ENCODE data around the gene RET. TPM values are rescaled to one million over a fixed set of nuclear protein-coding genes. Genes with fewer than 3 reads are reported as not detected.

RET gene
- total RNA-seq, 3 donors from 2014 or later (not counting 1 experiment from before 2014, with no cell fraction given) = 0.16 TPM; not detected in 2

DNA sequence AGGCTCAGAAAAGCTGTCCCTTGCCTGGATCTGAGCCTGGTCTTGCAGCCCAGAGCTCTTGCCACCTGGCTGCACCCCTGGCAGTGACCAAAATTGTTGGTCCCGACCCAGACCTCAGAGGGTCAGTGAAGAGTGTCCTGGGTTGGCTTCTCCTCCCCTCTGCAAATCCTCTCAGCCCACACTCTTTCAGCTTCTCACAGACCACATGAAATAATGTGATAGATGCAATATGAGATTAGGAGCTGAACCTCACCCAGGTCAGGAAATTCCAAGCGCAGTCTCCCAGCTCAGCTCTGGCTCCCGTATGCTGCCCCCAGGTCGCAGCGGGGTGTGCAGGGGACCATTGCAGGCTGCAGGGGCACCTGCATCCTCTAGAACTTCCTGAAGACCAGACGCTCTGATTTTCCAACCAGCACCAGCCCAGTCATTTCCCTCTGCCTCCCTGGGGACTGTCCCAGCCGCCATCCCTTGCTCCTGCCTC lies 19.6 kb upstream of the RET start:
- ATAC-seq (no peak), DNase-seq (no peak)
- TF ChIP-seq, protein P1, sequence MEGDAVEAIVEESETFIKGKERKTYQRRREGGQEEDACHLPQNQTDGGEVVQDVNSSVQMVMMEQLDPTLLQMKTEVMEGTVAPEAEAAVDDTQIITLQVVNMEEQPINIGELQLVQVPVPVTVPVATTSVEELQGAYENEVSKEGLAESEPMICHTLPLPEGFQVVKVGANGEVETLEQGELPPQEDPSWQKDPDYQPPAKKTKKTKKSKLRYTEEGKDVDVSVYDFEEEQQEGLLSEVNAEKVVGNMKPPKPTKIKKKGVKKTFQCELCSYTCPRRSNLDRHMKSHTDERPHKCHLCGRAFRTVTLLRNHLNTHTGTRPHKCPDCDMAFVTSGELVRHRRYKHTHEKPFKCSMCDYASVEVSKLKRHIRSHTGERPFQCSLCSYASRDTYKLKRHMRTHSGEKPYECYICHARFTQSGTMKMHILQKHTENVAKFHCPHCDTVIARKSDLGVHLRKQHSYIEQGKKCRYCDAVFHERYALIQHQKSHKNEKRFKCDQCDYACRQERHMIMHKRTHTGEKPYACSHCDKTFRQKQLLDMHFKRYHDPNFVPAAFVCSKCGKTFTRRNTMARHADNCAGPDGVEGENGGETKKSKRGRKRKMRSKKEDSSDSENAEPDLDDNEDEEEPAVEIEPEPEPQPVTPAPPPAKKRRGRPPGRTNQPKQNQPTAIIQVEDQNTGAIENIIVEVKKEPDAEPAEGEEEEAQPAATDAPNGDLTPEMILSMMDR (IDR thresholded peaks at IDR 0.05) = no peak
- Mint-ChIP-seq H3K4me1 (no peaks in the 10 kb centered on the region), H3K36me3 (no peaks in the 10 kb centered on the region), H3K27ac (no peak overlapping the region), H3K27me3 (ENCODE audit: low read depth in 2 of 2) (peaks cover 13 to 29% of the 10 kb centered on the region in 2 donors), H3K9me3 (no peaks in the 10 kb centered on the region), H3K4me3 (no peak overlapping the region)
- intact Hi-C loops (cut with micrococcal nuclease) = no loop called here
- H3K27ac ChIP-seq (ENCODE audit: low read length) = no peak overlapping the region
- no peak overlapping the region for H3K4me3 ChIP-seq (ENCODE audit: low read length)
- no peaks in the 10 kb centered on the region for H3K36me3 ChIP-seq (ENCODE audit: control insufficient read depth, insufficient read depth, low read length)
- no peaks in the 10 kb centered on the region for H3K4me1 ChIP-seq (ENCODE audit: control insufficient read depth, insufficient read depth, low read length)
- H3K9me3 ChIP-seq (ENCODE audit: control insufficient read depth, insufficient read depth, low read length) = no peaks in the 10 kb centered on the region
- H3K27me3 ChIP-seq (ENCODE audit: control insufficient read depth, insufficient read depth, low read length) = no peaks in the 10 kb centered on the region
- 32% methylated on average over 7 of the region's 7 CpGs for WGBS (ENCODE audit: insufficient coverage)

DNA sequence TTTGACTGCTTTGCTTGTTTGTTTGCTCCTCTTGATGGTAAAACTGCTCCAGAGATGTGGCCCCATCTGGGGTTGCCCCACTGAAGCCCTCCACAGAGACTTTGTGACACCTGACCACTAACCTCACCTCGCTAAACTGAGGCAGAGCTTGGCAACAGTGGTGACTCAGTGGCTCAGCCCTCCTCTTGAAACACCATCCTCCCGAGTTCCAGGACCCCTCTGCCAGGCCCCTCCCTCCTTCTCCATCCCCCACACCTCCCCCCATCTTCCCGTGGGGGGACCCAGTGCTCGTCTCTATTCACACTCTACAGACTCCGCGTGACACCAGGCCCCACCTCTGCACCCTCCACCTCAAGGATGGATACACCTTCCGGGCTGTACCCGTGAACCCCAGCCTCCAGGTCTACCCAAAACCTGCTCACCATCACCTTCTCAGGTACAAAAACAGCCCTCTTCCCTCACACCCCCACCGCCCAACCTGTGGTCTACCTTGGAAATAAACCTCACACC lies 19.0 kb upstream of the RET start:
- H3K27me3 Mint-ChIP-seq (ENCODE audit: low read depth in 2 of 2) = peaks cover 13 to 26% of the 10 kb centered on the region in 2 donors
- WGBS (ENCODE audit: insufficient coverage) = 78% methylated on average over 9 of the region's 9 CpGs
- no peaks in the 10 kb centered on the region for H3K27me3 ChIP-seq (ENCODE audit: control insufficient read depth, insufficient read depth, low read length)
- TF ChIP-seq, protein P1 (IDR thresholded peaks at IDR 0.05) = no peak
- no peaks in the 10 kb centered on the region for H3K9me3 Mint-ChIP-seq
- ATAC-seq (no peak), DNase-seq (no peak)
- no peaks in the 10 kb centered on the region for H3K36me3 ChIP-seq (ENCODE audit: control insufficient read depth, insufficient read depth, low read length)
- no peak overlapping the region for H3K27ac ChIP-seq (ENCODE audit: low read length)
- H3K4me3 Mint-ChIP-seq = no peak overlapping the region
- no peaks in the 10 kb centered on the region for H3K4me1 Mint-ChIP-seq
- intact Hi-C loops (cut with micrococcal nuclease) = no loop called here
- no peaks in the 10 kb centered on the region for H3K4me1 ChIP-seq (ENCODE audit: control insufficient read depth, insufficient read depth, low read length)
- no peak overlapping the region for H3K27ac Mint-ChIP-seq
- no peak overlapping the region for H3K4me3 ChIP-seq (ENCODE audit: low read length)
- H3K9me3 ChIP-seq (ENCODE audit: control insufficient read depth, insufficient read depth, low read length) = no peaks in the 10 kb centered on the region
- H3K36me3 Mint-ChIP-seq = no peaks in the 10 kb centered on the region

DNA sequence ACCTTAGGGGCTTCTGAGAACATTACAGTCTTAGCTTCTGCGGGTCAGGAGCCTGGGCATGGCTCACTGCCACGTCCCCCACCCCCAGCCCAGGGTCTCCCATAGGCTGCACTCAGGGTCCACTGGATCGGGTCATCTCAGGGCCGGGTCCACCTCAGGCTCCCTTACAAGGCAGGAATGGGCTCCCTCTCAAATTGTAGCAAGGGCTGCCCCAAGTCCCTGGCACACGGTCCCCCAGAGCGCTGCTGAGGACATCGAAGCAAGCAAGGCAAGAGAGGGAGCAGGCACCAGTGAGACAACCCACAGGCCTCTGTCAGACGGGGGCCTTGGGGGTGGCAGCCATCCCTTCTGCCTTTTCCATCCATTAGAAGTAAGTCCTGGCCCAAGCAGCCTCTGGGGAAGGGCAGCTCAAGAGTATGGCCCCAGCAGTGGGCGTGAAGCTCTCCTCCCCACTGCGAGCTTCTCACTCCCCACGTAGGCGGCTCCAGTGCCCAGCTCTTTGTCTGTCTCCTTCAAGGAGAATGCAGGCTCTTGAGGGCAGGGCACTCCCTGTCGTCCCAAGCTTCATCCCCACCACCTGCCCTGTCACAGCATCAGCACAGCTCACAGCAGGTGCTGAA lies 18.0 kb upstream of the RET start:
- Histone ChIP-seq H3K9me3 (ENCODE audit: control insufficient read depth, insufficient read depth, low read length) (no peaks in the 10 kb centered on the region), H3K4me3 (ENCODE audit: low read length) (no peak overlapping the region), H3K4me1 (ENCODE audit: control insufficient read depth, insufficient read depth, low read length) (no peaks in the 10 kb centered on the region), H3K36me3 (ENCODE audit: control insufficient read depth, insufficient read depth, low read length) (no peaks in the 10 kb centered on the region), H3K27me3 (ENCODE audit: control insufficient read depth, insufficient read depth, low read length) (no peaks in the 10 kb centered on the region), H3K27ac (ENCODE audit: low read length) (no peak overlapping the region)
- ATAC-seq = no peak
- Mint-ChIP-seq H3K27ac (no peak overlapping the region), H3K9me3 (no peaks in the 10 kb centered on the region), H3K4me1 (no peaks in the 10 kb centered on the region), H3K4me3 (no peak overlapping the region), H3K36me3 (no peaks in the 10 kb centered on the region), H3K27me3 (ENCODE audit: low read depth in 2 of 2) (peaks cover 10 to 17% of the 10 kb centered on the region in 2 donors)
- intact Hi-C loops (cut with micrococcal nuclease) = no loop called here
- 84% methylated on average over 13 of the region's 13 CpGs for WGBS (ENCODE audit: insufficient coverage)
- DNase-seq = no peak
- TF ChIP-seq, protein P1 (IDR thresholded peaks at IDR 0.05) = no peak

DNA sequence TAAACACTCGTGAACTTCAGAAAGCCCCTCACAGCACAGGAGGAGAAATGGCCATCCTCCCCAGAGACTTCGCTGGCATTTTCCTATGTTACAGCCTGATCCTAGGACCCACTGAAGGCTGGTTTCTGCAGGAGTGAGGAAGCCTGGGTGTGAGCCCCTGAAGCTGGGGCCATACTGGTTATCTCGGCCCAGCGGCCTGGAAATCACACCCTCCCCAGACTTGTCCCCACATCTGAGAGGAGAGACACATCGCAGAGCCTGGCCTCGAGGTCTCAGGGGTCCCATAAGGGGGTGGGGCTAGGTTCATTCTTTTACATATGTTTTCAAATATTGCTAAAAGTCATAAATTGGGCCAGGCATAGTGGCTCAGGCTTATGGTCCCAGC lies 17.5 kb upstream of the RET start:
- Mint-ChIP-seq H3K27me3 (ENCODE audit: low read depth in 2 of 2) (peaks cover 10 to 13% of the 10 kb centered on the region in 2 donors), H3K27ac (no peak overlapping the region), H3K9me3 (no peaks in the 10 kb centered on the region), H3K4me1 (no peaks in the 10 kb centered on the region), H3K4me3 (no peak overlapping the region), H3K36me3 (no peaks in the 10 kb centered on the region)
- intact Hi-C loops (cut with micrococcal nuclease) = no loop called here
- Histone ChIP-seq H3K36me3 (ENCODE audit: control insufficient read depth, insufficient read depth, low read length) (no peaks in the 10 kb centered on the region), H3K9me3 (ENCODE audit: control insufficient read depth, insufficient read depth, low read length) (no peaks in the 10 kb centered on the region), H3K27me3 (ENCODE audit: control insufficient read depth, insufficient read depth, low read length) (no peaks in the 10 kb centered on the region), H3K27ac (ENCODE audit: low read length) (no peak overlapping the region), H3K4me1 (ENCODE audit: control insufficient read depth, insufficient read depth, low read length) (no peaks in the 10 kb centered on the region), H3K4me3 (ENCODE audit: low read length) (no peak overlapping the region)
- DNase-seq (no peak), ATAC-seq (no peak)
- 70% methylated on average over 5 of the region's 6 CpGs for WGBS (ENCODE audit: insufficient coverage)
- TF ChIP-seq, protein P1 (IDR thresholded peaks at IDR 0.05) = no peak
